Activated naive CD8-positive, alpha-beta T cell treated with anti-CD3 and anti-CD28 coated beads, Interleukin-2, amount 10 ng/mL, durations not matched to agents 7 days and 5 days (primary cell): Measurements from ENCODE around the gene CACNA1C. TPM values are rescaled to one million over a fixed set of nuclear protein-coding genes. Genes with fewer than 3 reads are reported as not detected.

Experiments
- ATAC-seq: fragments of 150-1000 bp; cut with Tn5 transposase; one replicate; pipeline ENCODE4 v1.10.0; 2021; ENCODE audit warnings: low read depth, moderate library complexity
- POLR2A ChIA-PET: fragments of 350-600 bp; sonication (Branson Sonifier 250); formaldehyde crosslinking; loops from one replicate; lab custom pipeline; 2021; ENCODE audit warnings: antibody characterized with exemption; lab: Charles Lee
- DNase-seq: peaks from one replicate; pipeline ENCODE4 v3.0.0; 2021
- H3K27ac Mint-ChIP-seq: one replicate; pipeline ENCODE4 v1.8.0; 2022; ENCODE audit warnings: mild to moderate bottlenecking, mixed read lengths
- H3K27me3 Mint-ChIP-seq: one replicate; pipeline ENCODE4 v1.8.0; 2022; ENCODE audit warnings: mild to moderate bottlenecking, moderate library complexity, mixed read lengths
- H3K36me3 Mint-ChIP-seq: one replicate; pipeline ENCODE4 v1.8.0; 2021; ENCODE audit warnings: mild to moderate bottlenecking, mixed read lengths
- H3K4me1 Mint-ChIP-seq: one replicate; pipeline ENCODE4 v1.8.0; 2021; ENCODE audit warnings: mixed read lengths
- H3K4me3 Mint-ChIP-seq: one replicate; pipeline ENCODE4 v1.8.0; 2022; ENCODE audit warnings: mild to moderate bottlenecking, moderate library complexity, mixed read lengths
- H3K9me3 Mint-ChIP-seq: one replicate; pipeline ENCODE4 v1.8.0; 2021; ENCODE audit warnings: mixed read lengths
- total RNA-seq, 2 experiments: library from RNA; stranded (reverse); gene quantifications; one replicate each; pipeline ENCODE4 v1.2.3, GENCODE V29; 2021

CACNA1C gene
- total RNA-seq, 2 experiments from 2014 or later: 0.11 to 0.14 TPM

GRCh38 chr12:2074792-2075191, 22.0 kb downstream of the CACNA1C start:
- no peaks in the 10 kb centered on the region for H3K4me1 Mint-ChIP-seq
- no peak for DNase-seq
- POLR2A ChIA-PET: no interaction called here
- peaks cover 6% of the 10 kb centered on the region for H3K27me3 Mint-ChIP-seq
- peaks cover 2% of the 10 kb centered on the region for H3K36me3 Mint-ChIP-seq
- H3K4me3 Mint-ChIP-seq: no peak overlapping the region
- ATAC-seq: no peak
- H3K9me3 Mint-ChIP-seq: peaks cover 10% of the 10 kb centered on the region
- H3K27ac Mint-ChIP-seq: no peak overlapping the region

DNA sequence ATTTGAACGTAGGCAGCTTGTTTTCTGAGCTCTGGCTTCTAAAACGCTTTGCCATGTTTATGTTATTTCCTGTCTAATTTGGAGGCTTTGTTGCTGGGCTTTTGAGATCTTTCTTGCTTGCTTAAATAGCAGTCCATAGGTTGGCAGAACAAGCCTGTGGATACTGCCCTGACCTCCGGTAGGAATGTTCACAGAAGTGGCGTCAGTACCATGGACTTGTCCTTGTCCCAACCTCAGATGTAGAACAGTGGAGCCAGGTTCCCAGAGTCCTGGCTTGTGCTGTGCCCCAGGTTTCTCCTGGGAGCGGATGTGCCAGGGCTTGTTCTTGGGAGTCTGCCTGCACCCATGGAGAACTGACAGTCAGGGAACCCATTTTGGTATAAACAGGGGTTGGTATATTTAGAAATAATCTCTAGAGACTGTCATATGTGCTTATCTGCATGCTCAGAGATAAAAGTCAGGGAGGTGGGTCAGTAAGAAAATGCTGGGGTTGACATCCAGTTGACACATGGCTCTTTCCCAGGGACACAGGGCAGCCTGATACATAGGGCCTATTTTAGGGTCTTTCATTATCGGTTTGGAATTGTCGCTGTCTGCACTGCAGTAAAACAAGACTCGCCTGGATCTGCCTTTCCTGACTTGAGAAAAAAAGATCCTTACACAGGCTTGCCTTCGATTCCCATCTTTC, 22.9 kb downstream of the CACNA1C start:
- no peak overlapping the region for H3K27ac Mint-ChIP-seq
- DNase-seq (no peak), ATAC-seq (no peak)
- H3K36me3 Mint-ChIP-seq: peaks cover 2% of the 10 kb centered on the region
- no peaks in the 10 kb centered on the region for H3K4me1 Mint-ChIP-seq
- POLR2A ChIA-PET: no interaction called here
- H3K27me3 Mint-ChIP-seq: peaks cover 6% of the 10 kb centered on the region
- no peak overlapping the region for H3K4me3 Mint-ChIP-seq
- H3K9me3 Mint-ChIP-seq: peaks cover 6% of the 10 kb centered on the region

DNA sequence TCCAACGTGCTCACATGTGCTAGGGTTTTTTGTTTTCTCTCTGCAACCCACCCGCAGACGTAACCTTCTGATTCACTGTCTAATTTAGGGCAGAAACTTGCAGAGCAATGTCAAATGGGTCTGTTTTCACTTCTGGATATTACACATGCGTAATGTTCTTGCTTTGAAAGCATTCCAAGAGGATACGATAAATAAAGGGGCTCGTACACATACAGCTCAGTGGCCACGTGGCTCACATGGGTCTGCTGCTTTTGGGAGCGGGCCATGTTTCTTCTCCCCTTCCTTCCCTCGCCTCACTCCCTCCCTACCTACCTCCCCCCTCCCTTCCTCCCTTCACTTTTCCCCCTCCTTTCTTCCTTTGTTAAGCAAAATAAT, 23.4 kb downstream of the CACNA1C start:
- Mint-ChIP-seq H3K27me3 (peaks cover 4% of the 10 kb centered on the region), H3K4me3 (no peak overlapping the region), H3K9me3 (peaks cover 4% of the 10 kb centered on the region), H3K36me3 (peaks cover under 1% of the 10 kb centered on the region), H3K4me1 (no peaks in the 10 kb centered on the region), H3K27ac (no peak overlapping the region)
- DNase-seq (no peak), ATAC-seq (no peak)
- POLR2A ChIA-PET: no interaction called here

DNA sequence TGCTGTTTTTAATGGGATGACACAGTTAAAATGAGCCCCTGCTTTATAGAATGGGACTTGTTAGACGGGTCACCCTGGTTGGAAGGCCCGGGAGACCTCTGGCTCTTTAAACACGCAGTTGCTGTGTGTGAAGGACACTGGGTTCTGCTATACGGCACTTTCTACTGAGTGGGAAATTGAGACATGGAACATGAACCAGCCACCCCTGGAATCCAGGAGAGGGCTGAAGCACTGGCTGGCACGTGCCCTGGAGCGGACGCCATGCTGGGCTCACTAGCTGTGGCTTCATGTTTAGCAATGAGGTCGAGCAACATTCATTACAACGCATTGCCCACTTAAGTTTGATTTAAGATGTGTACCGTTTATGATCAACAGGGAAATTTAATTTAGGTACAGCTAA, 23.9 kb downstream of the CACNA1C start:
- Mint-ChIP-seq H3K27me3 (peaks cover 4% of the 10 kb centered on the region), H3K4me3 (no peak overlapping the region), H3K4me1 (no peaks in the 10 kb centered on the region), H3K27ac (no peak overlapping the region), H3K36me3 (no peaks in the 10 kb centered on the region), H3K9me3 (no peaks in the 10 kb centered on the region)
- POLR2A ChIA-PET: no interaction called here
- ATAC-seq: no peak
- DNase-seq: no peak

DNA sequence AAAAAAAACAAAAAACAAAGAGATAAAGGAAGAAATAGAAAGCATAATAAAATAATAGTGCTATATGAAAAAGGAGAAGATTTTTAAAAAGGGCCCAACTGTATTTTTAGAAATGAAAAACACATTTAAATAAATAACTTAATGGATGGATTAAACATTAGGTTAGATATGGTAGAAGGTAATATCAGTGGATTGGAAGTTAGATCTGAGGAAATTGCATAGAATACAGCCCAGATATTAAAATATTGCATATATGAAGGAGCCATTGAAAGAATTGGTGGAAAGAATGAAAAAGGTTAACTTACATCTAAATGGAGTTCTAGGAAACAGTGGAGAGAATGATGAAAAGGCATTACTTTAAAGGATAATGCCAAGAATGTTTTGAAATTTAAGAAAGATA, 27.8 kb downstream of the CACNA1C start:
- peaks cover 14% of the 10 kb centered on the region for H3K27me3 Mint-ChIP-seq
- no peak for ATAC-seq
- POLR2A ChIA-PET: no interaction called here
- H3K9me3 Mint-ChIP-seq: no peaks in the 10 kb centered on the region
- DNase-seq: no peak
- no peak overlapping the region for H3K4me3 Mint-ChIP-seq
- no peaks in the 10 kb centered on the region for H3K36me3 Mint-ChIP-seq
- no peak overlapping the region for H3K27ac Mint-ChIP-seq
- no peaks in the 10 kb centered on the region for H3K4me1 Mint-ChIP-seq

DNA sequence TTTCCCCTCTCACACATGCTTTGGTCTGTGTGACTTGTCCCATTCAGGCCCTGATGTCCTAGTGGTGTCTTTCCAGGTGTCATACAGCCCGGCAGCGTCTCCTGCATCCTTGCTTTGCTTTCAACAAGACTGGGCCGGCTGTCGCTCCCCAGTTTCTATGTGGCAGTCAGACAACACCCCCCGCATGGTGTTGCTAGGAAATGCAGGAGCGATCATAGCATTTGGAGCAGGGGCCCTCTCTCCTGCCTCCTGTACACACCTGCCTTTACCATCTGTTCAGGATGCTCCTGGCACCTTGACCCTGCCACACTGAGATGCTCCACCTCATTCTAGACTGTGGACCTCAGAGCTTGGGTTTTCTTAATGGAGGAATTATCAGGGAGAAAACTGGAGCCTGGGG, 29.5 kb downstream of the CACNA1C start:
- Mint-ChIP-seq H3K27me3 (peaks cover 15% of the 10 kb centered on the region), H3K36me3 (no peaks in the 10 kb centered on the region), H3K4me3 (no peak overlapping the region), H3K4me1 (no peaks in the 10 kb centered on the region), H3K27ac (no peak overlapping the region), H3K9me3 (no peaks in the 10 kb centered on the region)
- POLR2A ChIA-PET: no interaction called here
- ATAC-seq: no peak
- no peak for DNase-seq

- ATAC-seq: no peak
- POLR2A ChIA-PET: no interaction called here
- no peaks in the 10 kb centered on the region for H3K4me1 Mint-ChIP-seq
Measured at GRCh38 chr12:2083008-2083407, 30.2 kb downstream of the CACNA1C start.

DNA sequence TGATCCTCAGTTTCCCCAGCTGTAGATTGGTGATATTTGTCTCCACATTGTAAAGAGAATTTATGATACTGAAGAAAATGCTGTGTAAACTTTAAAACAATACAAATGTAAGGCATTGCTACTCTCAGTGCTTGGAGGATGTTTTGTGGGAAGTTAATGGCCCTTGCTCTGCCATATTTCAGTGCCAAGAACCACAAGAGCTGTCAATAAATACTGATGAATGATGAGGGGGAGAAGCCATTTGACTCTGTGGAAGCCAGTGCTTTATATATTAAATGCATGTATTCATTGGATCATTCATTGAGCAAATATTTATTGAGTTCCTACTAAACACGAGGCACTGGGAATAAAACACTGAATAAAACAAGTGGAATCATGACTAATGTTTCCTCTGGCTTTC, 30.8 kb downstream of the CACNA1C start:
- Mint-ChIP-seq H3K27ac (no peak overlapping the region), H3K27me3 (peaks cover 17% of the 10 kb centered on the region), H3K9me3 (no peaks in the 10 kb centered on the region), H3K4me1 (no peaks in the 10 kb centered on the region), H3K4me3 (no peak overlapping the region), H3K36me3 (no peaks in the 10 kb centered on the region)
- POLR2A ChIA-PET: no interaction called here
- ATAC-seq (no peak), DNase-seq (no peak)

More at GRCh38 chr12:2083008-2083407, 30.2 kb downstream of the CACNA1C start:
- H3K9me3 Mint-ChIP-seq: no peaks in the 10 kb centered on the region
- H3K36me3 Mint-ChIP-seq: no peaks in the 10 kb centered on the region
- H3K4me3 Mint-ChIP-seq: no peak overlapping the region
- H3K27ac Mint-ChIP-seq: no peak overlapping the region
- DNase-seq: no peak
- peaks cover 16% of the 10 kb centered on the region for H3K27me3 Mint-ChIP-seq

GRCh38 chr12:2084553-2085296, 31.9 kb downstream of the CACNA1C start:
- Mint-ChIP-seq H3K27ac (no peak overlapping the region), H3K27me3 (peaks cover 17% of the 10 kb centered on the region), H3K4me3 (no peak overlapping the region), H3K9me3 (no peaks in the 10 kb centered on the region), H3K36me3 (no peaks in the 10 kb centered on the region), H3K4me1 (no peaks in the 10 kb centered on the region)
- DNase-seq: no peak
- ATAC-seq: no peak
- POLR2A ChIA-PET: no interaction called here

DNA sequence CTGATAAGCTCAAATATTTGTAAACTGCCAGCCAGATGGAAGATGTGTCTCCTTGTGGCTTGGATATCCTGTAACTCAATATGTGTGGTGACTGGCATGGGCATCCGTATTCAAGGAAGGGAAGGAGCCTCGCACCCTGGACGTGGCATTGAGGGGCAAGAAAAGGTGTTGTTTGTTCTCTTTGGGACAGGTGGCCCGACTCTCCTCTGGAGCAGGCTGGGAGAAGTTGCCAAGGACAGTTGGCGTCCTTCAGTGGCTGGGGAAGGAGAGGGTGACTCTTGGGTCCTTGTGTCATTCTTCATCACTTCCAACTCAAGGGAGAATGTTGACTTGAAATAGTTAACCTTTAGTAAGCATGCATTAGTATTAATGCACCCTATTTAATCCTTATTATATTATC, 39.6 kb downstream of the CACNA1C start:
- Mint-ChIP-seq H3K4me1 (peaks cover 6% of the 10 kb centered on the region), H3K9me3 (no peaks in the 10 kb centered on the region), H3K36me3 (no peaks in the 10 kb centered on the region), H3K27ac (no peak overlapping the region), H3K27me3 (peaks cover 8% of the 10 kb centered on the region), H3K4me3 (no peak overlapping the region)
- ATAC-seq: no peak
- no peak for DNase-seq
- POLR2A ChIA-PET: no interaction called here

- no peaks in the 10 kb centered on the region for H3K36me3 Mint-ChIP-seq
- POLR2A ChIA-PET: no interaction called here
- peaks cover 6% of the 10 kb centered on the region for H3K4me1 Mint-ChIP-seq
- no peaks in the 10 kb centered on the region for H3K9me3 Mint-ChIP-seq
- no peak overlapping the region for H3K27ac Mint-ChIP-seq
- no peak for DNase-seq
- no peak overlapping the region for H3K4me3 Mint-ChIP-seq
- H3K27me3 Mint-ChIP-seq: peaks cover 8% of the 10 kb centered on the region
- ATAC-seq: no peak
Measured at GRCh38 chr12:2092890-2093289, 40.1 kb downstream of the CACNA1C start.

DNA sequence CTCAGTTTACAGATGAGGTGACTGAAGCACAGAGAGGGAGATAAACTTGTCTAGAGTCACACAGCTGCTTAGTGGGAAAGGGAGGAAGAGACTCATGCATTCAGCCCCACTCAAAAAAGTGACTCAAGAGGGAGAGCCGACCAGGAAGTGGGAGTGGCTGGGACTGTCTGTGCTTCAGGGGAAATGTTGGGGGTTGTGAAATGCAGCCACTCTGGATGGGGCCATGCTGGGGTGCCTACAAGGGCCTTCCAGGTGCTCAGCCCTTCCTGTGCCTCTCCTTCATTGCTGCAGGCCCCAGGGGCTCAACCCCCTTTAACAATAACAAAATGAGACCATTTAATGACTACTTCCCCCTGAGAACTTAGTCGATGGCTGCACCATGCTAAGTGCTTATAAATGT, 41.8 kb downstream of the CACNA1C start:
- Mint-ChIP-seq H3K36me3 (no peaks in the 10 kb centered on the region), H3K9me3 (no peaks in the 10 kb centered on the region), H3K4me3 (no peak overlapping the region), H3K27me3 (peaks cover 6% of the 10 kb centered on the region), H3K27ac (no peak overlapping the region), H3K4me1 (peaks cover 6% of the 10 kb centered on the region)
- peak; percentile 33 for ATAC-seq
- POLR2A ChIA-PET: no interaction called here
- DNase-seq: no peak

GRCh38 chr12:2095878-2096277, 43.1 kb downstream of the CACNA1C start:
- ATAC-seq: no peak
- Mint-ChIP-seq H3K4me3 (no peak overlapping the region), H3K9me3 (no peaks in the 10 kb centered on the region), H3K36me3 (no peaks in the 10 kb centered on the region), H3K27ac (no peak overlapping the region), H3K27me3 (peaks cover 6% of the 10 kb centered on the region), H3K4me1 (peaks cover 6% of the 10 kb centered on the region)
- POLR2A ChIA-PET: no interaction called here
- DNase-seq: no peak

- ATAC-seq: no peak
- Mint-ChIP-seq H3K9me3 (no peaks in the 10 kb centered on the region), H3K27ac (no peak overlapping the region), H3K4me1 (peaks cover 6% of the 10 kb centered on the region), H3K36me3 (no peaks in the 10 kb centered on the region), H3K4me3 (no peak overlapping the region), H3K27me3 (peaks cover 2% of the 10 kb centered on the region)
- POLR2A ChIA-PET: no interaction called here
- no peak for DNase-seq
Measured at GRCh38 chr12:2097617-2098016, 44.8 kb downstream of the CACNA1C start.
